ENCODE results near the gene LIPK.

DNA sequence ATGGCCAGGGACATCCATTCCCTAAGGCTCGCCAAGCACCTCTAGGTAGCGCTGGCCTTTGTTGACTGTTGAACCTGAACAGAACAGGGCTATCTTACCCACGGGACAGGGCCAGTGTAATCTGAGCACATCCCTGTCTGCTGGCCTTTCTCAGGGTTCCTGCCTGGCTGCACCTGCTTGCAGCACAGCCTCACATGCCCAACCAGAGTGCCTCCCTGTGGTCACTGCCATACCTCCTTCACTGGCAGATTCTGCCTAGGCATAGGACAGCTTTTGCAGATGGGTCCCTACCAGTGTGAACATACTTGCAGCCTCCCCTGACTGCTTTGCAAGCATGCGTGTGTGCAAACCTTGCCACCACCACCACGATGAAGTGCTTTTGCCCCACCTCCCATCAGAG is 38.0 kb downstream of the LIPK start:
- TF ChIP-seq POLR2A (IDR thresholded peaks at IDR 0.05) (no peak), POLR2AphosphoS5 (IDR thresholded peaks at IDR 0.05; ENCODE audit: insufficient read depth in 1 of 2, low read depth in 1 of 2) (no peak)
- TF ChIP-seq, protein P1, sequence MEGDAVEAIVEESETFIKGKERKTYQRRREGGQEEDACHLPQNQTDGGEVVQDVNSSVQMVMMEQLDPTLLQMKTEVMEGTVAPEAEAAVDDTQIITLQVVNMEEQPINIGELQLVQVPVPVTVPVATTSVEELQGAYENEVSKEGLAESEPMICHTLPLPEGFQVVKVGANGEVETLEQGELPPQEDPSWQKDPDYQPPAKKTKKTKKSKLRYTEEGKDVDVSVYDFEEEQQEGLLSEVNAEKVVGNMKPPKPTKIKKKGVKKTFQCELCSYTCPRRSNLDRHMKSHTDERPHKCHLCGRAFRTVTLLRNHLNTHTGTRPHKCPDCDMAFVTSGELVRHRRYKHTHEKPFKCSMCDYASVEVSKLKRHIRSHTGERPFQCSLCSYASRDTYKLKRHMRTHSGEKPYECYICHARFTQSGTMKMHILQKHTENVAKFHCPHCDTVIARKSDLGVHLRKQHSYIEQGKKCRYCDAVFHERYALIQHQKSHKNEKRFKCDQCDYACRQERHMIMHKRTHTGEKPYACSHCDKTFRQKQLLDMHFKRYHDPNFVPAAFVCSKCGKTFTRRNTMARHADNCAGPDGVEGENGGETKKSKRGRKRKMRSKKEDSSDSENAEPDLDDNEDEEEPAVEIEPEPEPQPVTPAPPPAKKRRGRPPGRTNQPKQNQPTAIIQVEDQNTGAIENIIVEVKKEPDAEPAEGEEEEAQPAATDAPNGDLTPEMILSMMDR (IDR thresholded peaks at IDR 0.05), result no peak
